ENCODE results near the gene OPCML. TPM values are rescaled to one million over a fixed set of nuclear protein-coding genes. Genes with fewer than 3 reads are reported as not detected.

Gene OPCML
- total RNA-seq, 1 donor from 2014 or later: 0.61 TPM

- no peaks in the 10 kb centered on the region for H3K4me1 Mint-ChIP-seq (ENCODE audit: low read depth, unreplicated experiment)
- H3K27ac Mint-ChIP-seq (ENCODE audit: unreplicated experiment): no peak overlapping the region
- no peak for DNase-seq
- no peak overlapping the region for H3K4me3 Mint-ChIP-seq (ENCODE audit: unreplicated experiment)
- H3K27me3 Mint-ChIP-seq (ENCODE audit: unreplicated experiment): peaks cover 2% of the 10 kb centered on the region
- no peaks in the 10 kb centered on the region for H3K9me3 Mint-ChIP-seq (ENCODE audit: unreplicated experiment)
- TF ChIP-seq CTCF (IDR thresholded peaks at IDR 0.05; ENCODE audit: partially characterized antibody, unreplicated experiment): no peak
- peaks cover 7% of the 10 kb centered on the region for H3K36me3 Mint-ChIP-seq (ENCODE audit: unreplicated experiment)
These were observed 260.2 kb downstream of the OPCML start for GRCh38 chr11:133271871-133272776.

- TF ChIP-seq CTCF (IDR thresholded peaks at IDR 0.05; ENCODE audit: partially characterized antibody, unreplicated experiment): no peak
- Mint-ChIP-seq H3K36me3 (ENCODE audit: unreplicated experiment) (peaks cover 7% of the 10 kb centered on the region), H3K27ac (ENCODE audit: unreplicated experiment) (no peak overlapping the region), H3K4me3 (ENCODE audit: unreplicated experiment) (no peak overlapping the region), H3K4me1 (ENCODE audit: low read depth, unreplicated experiment) (no peaks in the 10 kb centered on the region), H3K9me3 (ENCODE audit: unreplicated experiment) (no peaks in the 10 kb centered on the region), H3K27me3 (ENCODE audit: unreplicated experiment) (peaks cover 2% of the 10 kb centered on the region)
- no peak for DNase-seq
These were observed 261.1 kb downstream of the OPCML start for GRCh38 chr11:133271206-133271605.

- H3K27me3 Mint-ChIP-seq (ENCODE audit: unreplicated experiment): peaks cover 2% of the 10 kb centered on the region
- H3K4me3 Mint-ChIP-seq (ENCODE audit: unreplicated experiment): no peak overlapping the region
- peaks cover 7% of the 10 kb centered on the region for H3K36me3 Mint-ChIP-seq (ENCODE audit: unreplicated experiment)
- no peak for DNase-seq
- no peaks in the 10 kb centered on the region for H3K4me1 Mint-ChIP-seq (ENCODE audit: low read depth, unreplicated experiment)
- TF ChIP-seq CTCF (IDR thresholded peaks at IDR 0.05; ENCODE audit: partially characterized antibody, unreplicated experiment): no peak
- no peaks in the 10 kb centered on the region for H3K9me3 Mint-ChIP-seq (ENCODE audit: unreplicated experiment)
- no peak overlapping the region for H3K27ac Mint-ChIP-seq (ENCODE audit: unreplicated experiment)
These were observed 263.0 kb downstream of the OPCML start for GRCh38 chr11:133269267-133269666.

- no peak for TF ChIP-seq CTCF (IDR thresholded peaks at IDR 0.05; ENCODE audit: partially characterized antibody, unreplicated experiment)
- DNase-seq: no peak
- H3K36me3 Mint-ChIP-seq (ENCODE audit: unreplicated experiment): peaks cover 7% of the 10 kb centered on the region
These were observed 265.3 kb downstream of the OPCML start for GRCh38 chr11:133266986-133267385.

DNA sequence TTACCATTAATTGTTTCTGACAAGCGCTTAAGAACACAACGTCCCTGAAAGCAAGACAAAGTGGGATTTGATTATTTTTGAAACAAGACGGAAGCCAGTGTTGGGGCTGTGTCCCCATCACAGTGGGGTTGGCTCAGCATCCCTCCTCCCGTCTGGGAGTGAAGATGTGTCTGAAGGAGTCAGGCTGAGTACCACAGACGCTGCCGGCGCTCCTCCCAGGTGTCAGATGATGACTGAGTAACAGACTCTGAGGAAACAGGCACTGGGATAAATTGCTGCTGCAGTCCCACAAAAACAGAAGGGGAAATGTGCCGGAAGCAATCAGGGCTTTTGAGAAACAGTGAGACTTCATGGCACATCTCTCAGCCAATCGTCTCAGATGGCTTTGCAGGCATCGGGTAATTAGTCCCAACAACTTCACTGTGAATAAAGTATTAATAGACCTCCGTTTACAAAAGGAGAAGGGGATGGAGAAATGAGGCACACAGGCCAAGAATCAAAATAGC is 266.7 kb downstream of the OPCML start:
- Mint-ChIP-seq H3K27me3 (ENCODE audit: unreplicated experiment) (peaks cover 2% of the 10 kb centered on the region), H3K4me1 (ENCODE audit: low read depth, unreplicated experiment) (no peaks in the 10 kb centered on the region), H3K36me3 (ENCODE audit: unreplicated experiment) (peaks cover 7% of the 10 kb centered on the region), H3K4me3 (ENCODE audit: unreplicated experiment) (no peak overlapping the region), H3K9me3 (ENCODE audit: unreplicated experiment) (no peaks in the 10 kb centered on the region), H3K27ac (ENCODE audit: unreplicated experiment) (no peak overlapping the region)
- no peak for DNase-seq
- no peak for TF ChIP-seq CTCF (IDR thresholded peaks at IDR 0.05; ENCODE audit: partially characterized antibody, unreplicated experiment)

More at GRCh38 chr11:133266986-133267385, 265.3 kb downstream of the OPCML start:
- Mint-ChIP-seq H3K9me3 (ENCODE audit: unreplicated experiment) (no peaks in the 10 kb centered on the region), H3K27ac (ENCODE audit: unreplicated experiment) (no peak overlapping the region), H3K27me3 (ENCODE audit: unreplicated experiment) (peaks cover 2% of the 10 kb centered on the region), H3K4me1 (ENCODE audit: low read depth, unreplicated experiment) (no peaks in the 10 kb centered on the region), H3K4me3 (ENCODE audit: unreplicated experiment) (no peak overlapping the region)
